HG02981 (cell line): ENCODE data around the gene TIGD1.

Source experiments
- ATAC-seq: cut with Tn5 transposase; IDR thresholded peaks from one replicate; pipeline ENCODE4 v1.9.1; 2021; ENCODE audit warnings: mild to moderate bottlenecking, moderate library complexity; ENCODE audit not compliant: unreplicated experiment

Gene TIGD1

DNA sequence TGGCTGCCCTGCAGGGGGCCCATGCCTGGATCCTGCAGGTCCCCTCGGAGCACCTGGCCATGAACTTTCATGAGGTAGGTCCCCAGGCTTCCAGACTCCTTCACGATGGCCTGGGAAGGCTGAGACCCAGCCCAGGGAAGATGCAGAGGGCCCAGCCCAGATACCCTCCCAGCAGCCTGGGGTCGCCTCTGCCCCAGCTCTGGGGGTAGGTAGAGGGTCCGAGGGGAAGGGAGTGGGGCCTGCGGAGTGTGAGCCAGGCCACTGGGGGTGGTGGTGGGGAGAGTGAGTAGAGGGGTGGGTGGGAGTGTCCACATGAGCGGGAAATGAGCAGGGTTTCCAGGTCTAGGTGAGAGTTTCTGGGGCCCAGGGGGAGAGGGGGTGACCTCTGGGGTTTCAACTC lies 25.6 kb downstream of the TIGD1 start:
- no peak for ATAC-seq

DNA sequence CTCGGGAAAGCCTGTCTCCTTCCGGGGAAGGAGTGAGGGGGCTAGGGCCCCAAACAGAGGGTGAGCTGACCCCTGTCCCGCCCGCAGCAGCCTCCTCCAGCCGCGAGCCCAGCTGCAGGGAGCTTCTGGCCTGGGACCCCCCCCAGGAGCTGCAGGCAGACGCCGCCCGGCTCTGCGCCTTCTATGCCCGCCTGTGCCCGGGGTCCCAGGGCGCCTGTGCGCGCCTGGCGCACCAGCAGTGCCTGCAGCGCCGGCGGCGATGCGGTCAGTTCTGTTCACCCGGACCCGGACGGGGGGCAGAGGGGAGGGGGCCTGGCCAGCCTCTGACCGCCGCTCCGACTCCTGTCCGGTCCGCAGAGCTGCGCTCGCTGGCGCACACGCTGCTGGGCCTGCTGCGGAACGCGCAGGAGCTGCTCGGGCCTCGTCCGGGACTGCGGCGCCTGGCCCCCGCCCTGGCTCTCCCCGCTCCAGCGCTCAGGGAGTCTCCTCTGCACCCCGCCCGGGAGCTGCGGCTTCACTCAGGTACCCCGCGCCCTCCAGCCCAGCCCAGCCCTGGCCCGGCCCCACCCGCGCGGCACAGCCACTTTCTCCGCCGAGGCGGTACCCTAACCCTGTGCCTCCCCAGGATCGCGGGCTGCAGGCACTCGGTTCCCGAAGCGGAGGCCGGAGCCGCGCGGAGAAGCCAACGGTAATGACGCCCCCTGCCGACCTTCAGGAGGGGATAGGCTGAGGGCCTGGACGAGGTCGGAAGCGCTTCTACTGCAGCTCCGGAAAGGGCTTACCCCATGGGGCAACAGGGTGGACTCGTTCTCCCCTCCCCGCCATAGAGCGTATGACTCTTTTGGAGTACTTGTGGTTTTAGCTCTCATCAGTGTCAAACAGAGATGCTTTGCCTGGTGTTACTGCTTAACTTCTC lies 26.4 kb downstream of the TIGD1 start:
- no peak for ATAC-seq

DNA sequence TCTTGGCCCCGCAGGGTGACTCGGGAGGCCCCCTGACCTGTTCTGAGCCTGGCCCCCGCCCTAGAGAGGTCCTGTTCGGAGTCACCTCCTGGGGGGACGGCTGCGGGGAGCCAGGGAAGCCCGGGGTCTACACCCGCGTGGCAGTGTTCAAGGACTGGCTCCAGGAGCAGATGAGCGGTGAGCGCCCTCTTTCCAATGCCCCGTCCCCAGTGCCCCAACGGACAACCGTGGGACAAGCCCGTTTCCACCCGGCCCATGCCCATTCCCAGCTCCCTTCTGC lies 27.0 kb downstream of the TIGD1 start:
- ATAC-seq: no peak

DNA sequence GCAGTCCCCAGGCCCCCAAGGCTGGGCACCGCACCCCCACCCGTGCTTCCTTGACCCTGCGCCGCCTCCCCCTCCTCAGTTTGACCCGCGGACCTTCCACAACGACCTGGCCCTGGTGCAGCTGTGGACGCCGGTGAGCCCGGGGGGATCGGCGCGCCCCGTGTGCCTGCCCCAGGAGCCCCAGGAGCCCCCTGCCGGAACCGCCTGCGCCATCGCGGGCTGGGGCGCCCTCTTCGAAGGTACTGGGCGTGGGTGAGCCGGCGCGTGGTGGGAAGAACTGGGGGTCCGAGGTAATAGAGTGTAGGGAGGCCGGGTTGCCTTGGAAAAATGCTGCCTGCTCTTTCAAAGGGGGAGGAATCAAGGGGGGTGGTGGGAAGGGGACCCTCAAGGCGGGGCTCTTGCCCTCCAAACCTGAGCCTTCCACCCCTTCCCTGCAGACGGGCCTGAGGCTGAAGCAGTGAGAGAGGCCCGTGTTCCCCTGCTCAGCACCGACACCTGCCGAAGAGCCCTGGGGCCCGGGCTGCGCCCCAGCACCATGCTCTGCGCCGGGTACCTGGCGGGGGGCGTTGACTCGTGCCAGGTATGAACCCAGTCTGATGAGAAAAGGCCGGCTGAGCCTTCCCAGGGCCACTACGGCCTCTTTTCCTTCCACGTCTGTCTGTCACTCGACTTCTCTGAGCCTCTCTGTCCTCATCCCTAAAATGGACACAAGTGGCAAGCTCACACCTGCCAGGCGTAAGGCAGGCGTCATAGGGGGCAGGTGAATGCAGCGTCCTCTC lies 27.5 kb downstream of the TIGD1 start:
- ATAC-seq: no peak

DNA sequence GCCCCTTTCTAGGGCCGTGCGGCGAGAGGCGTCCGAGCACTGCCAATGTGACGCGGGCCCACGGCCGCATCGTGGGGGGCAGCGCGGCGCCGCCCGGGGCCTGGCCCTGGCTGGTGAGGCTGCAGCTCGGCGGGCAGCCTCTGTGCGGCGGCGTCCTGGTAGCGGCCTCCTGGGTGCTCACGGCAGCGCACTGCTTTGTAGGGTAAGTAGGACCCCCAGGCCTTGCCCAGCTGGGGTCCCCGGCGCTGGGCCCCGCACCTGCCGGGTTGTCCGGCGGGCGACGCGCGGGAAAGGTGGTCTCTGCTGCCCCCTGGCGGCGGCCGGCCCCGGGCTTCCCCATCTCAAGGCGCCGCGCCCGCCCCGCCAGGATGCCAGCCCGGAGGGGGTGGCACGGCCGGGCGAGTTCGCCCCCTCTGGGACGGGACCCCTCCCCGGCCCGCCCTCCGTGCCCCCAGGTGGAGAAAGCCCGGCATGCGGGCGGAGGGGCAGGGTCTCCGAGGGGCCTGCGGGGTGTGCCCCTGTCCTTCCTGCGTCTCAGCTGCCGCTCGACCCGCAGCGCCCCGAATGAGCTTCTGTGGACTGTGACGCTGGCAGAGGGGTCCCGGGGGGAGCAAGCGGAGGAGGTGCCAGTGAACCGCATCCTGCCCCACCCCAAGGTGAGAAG lies 28.3 kb downstream of the TIGD1 start:
- no peak for ATAC-seq

DNA sequence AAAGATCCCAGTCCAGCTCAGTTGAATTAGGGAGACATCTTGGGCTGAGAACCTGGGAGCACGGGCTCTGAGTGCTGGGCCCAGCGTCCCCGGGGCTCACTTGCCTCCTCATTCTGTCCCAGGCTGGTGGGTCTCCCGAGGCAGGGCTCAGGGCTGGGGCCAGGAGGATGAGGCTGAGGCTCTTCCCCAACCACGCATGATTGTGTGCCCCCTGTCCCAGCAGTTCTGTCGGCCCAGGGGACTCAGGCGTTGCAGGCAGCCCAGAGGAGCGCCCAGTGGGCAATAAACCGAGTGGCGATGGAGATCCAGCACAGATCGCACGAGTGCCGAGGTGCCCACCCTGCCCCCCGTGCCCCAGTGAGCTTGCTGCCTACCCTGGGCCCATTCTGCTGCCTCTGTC lies 29.3 kb downstream of the TIGD1 start:
- ATAC-seq: no peak

DNA sequence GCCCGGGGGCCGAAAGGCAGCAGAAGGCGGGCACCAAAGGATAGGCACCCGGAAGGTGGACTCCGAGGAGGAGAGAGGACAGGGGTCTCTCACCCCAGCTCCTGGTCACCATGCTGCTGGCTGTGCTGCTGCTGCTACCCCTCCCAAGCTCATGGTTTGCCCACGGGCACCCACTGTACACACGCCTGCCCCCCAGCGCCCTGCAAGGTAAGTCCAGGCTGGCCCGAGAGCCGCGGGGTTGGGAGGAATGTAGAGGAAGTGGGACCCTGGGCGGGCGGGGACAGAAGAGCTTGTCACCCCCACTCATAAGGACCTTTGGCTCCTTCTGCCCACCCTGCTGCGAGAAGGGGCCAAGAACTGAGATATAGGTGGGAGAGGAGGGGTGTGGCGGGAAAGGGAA lies 29.9 kb downstream of the TIGD1 start:
- ATAC-seq: no peak

DNA sequence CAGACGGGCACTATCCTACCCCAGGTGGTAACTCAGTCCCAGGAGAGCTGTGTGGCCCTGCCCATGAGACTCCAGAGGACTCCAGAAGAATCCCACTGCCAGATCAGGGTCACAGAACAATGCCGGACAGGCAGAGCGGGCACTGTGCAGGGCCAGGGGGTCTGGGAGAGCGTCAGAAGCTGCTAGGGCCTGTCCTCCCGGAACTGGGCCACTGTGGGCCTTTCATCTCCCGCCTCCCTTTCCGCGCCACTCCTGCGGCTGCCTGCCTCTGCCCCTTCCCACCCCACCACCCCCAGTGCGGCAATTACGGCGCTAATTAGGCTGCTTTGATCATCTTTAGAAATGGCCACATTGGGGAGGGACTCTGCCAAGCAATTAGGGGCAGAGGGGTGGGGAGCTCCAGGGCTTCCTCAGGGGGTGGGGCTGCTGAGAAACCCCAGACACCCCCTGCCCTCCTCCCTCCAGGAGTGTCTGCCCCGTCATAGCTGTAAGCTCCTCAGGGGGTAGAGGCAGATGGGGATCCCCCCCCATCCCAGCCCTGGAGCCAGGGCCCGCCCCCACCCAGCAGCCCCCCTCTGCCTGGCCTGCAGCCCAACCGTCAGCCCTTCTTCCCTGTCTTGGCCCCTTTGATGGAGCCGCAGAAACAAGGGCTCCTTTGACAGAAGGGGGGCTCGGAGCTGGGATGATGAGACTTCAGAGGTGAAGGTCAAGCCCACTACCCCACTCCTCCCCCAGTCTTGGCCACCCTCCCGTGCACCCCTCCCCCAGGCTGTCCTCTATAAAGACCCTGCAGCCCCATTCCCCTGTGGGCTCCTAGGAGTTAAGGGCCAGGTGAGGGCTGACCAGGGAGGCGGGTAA lies 30.5 kb downstream of the TIGD1 start, which contains the start of gene PRSS56:
PRSS56 (plus strand) TSS at position 808 of the 858 bp plus-strand sequence. CDS start 211 bp downstream, outside the sequence.
- ATAC-seq: no peak

DNA sequence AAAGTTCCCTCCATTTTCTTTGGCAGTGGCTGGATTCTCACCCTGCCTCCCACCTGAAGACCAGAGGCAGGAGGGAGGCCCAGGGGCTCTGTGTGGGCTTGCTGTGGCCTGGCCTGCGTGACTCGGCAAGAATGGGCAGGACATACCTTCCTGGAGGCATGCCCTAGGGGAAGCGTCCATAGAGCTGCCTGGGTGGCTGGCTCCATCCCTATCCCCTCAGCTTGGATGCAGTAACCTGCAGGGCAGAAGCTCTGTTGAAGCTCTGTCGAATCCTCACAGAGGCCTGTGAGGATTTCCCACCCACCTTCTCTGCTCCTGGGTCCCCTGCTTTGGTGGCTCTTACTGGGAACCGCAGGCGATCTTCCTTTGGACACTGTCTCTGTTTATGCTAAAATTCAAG lies 31.5 kb downstream of the TIGD1 start:
- no peak for ATAC-seq

DNA sequence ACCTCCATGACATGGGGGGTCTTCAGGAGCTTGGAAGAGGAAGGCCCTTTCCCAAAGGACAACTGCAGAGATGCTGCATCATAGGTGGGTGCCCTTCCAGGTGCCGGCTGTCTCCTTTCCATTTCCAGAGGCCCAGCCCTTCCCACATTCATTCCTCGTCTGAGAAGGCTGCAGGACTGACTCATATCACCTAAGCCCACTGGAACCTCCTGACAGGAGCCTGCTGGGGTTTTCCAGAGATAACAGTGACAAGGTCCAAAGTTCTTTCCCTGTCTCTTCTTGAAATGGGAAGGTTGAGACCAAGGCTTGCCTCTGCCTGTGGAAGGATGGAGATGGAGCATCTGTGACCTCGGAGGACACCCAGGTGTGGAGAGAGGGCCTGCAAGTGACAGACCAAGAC lies 33.8 kb downstream of the TIGD1 start:
- no peak for ATAC-seq

DNA sequence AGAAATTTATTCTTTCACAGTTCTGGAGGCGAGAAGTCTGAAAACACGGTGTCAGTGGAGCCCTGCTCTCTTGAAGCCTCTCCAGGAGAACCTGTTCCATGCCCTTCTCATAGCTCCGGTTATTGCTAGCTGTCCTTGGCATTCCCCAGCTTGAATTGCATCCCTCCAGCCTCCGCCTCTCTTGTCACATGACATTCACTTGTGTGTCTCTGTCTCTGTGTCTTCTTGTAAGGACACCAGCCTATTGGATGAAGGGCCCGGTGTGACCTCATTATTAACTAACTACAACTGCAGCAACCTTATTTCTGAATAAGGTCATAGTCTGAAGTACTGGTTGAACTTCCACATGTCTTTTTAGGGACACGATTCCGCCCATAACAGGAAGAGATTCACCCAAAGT lies 34.7 kb downstream of the TIGD1 start:
- ATAC-seq: no peak

DNA sequence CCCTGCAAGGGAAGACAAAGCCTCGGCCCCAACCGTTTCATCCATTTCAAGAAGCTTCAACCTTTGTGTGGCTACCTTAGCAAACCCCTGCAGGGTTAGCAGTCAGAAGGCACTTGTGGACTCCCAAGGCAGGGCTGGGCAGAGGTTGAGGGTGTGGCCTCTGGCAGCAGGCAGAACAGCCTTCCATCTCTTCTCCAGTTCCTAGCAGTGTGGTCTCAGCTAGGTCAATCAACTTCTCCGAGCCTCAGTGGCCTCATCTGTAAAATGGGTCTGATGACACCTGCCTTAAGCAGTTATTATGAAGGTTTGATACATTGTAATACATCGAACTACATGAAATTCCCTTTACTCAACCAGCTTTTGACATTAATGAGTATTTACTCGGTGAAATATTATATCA lies 37.0 kb downstream of the TIGD1 start:
- ATAC-seq: no peak

DNA sequence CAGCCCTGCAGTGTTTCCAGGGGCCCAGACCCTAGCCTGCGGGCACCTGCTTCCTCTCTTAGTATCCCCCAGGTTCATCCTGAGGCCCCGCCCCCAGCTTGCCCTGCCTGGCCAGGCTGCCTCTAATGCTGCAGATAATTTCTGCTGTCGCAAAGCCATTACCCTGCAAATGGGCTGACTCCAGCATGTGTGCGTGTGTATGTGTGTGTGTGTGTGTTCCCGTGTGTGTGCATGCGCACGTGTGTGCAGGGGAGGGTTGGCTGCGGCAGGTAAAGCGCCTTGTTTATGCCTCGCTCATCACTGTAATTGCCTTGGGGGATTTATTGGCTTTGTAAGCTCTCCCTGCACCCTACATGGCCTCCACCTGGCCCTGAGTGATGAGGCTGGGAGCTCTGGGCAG lies 37.8 kb downstream of the TIGD1 start:
- ATAC-seq: no peak

DNA sequence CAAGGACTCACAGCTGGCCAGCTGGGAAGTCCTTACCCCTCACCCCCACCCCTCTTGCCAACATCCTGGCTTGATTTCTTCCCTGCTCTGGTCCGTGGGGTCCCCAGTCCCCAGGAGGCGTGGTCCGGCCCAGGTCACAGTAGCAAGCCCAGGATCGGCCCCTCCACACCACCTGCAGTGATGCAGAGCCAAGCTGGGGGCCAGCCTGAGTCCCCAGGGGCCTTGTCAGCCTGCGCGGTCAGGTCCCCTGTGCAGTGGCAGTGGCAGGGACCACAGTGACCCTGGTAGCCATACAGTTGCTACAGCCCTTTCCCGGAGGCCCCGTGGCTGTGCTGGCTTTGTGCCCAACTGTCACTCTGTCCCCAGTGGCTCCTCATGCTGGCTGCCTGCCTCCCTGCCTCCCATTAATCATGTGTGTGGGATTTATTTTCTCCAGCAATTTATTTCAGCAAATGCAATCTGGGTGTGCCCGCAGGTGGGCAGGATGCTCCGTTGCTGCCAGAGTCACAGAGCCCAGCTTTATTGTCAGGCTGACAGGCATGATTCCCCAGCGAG lies 38.9 kb downstream of the TIGD1 start:
- ATAC-seq: no peak

DNA sequence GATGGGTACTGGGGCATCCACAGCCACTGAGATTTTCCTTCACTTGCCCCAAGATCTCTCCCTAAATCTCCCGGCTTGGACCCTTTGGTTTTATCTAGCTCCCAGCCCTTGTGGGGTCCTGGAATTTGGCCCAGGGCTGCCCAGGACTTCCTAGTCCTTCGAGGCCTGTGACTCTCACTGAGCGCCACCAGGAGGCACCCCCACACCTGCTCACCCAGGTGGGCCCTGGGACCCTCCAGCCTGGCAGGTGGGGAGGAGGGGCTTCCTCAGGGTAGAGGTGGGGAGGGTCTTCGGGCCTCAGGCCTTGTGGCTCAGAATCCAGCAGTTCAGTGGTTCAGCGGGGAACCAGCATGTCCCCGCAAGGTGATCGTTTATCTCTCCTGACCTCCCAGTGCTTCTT lies 42.1 kb downstream of the TIGD1 start:
- ATAC-seq: no peak

DNA sequence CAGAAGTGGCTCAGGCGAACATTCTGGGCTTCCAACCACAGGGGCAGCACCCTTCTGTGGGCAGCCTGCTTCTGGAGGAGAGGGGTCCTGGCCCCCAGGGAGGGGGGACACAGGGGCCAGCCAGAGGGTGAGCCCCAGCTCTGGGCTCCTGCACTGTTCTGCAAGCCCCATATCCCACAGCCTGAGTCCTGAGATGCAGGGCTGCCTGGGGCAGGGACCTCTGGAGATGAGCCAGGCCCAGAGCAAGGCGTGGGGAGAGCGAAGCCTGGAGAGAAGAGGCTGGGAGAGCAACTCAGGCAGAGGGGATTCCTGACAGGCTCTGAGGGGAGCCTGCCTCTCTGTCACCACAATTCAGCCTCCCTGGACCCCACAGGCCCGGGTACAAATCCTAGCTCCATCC lies 43.6 kb downstream of the TIGD1 start:
- no peak for ATAC-seq

DNA sequence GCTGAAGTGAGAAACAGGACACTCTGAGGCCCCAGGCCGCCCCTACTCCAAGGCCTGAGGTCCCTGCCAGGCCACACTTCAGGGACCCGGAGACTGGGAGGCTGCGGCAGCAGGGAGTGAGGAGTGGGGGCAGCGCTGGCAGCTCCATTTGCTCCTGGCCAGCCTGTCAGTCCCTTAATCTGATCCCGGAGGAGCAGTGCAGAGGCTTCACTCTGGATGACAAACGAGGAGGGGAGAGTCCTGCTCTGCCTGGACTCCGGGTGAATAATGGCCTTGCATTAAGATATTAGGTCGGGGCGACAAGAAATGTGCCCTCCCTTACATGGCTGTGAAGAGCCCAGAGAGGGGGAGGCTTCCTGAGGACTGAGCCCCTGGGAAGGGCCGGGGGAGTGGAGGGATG lies 44.5 kb downstream of the TIGD1 start:
- no peak for ATAC-seq

DNA sequence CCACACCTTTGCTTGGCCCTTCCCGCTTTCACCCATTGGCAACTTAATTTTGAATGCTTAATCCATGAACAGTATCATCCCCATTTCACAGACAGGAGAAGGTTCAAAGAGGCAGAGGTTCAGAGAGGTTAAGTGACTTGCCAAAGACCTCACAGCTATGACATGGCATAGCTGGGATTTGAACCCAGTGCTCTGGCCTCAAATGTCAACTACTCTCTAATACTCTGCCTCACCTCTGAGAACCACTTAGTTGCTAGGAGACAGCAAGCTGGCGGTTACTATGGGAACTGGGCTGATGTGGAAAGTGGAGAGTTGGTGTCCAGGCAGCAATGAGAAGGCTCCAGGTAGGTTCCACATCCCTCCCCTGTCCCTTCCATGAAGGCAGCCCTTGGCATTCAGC lies 45.9 kb downstream of the TIGD1 start:
- ATAC-seq: no peak

DNA sequence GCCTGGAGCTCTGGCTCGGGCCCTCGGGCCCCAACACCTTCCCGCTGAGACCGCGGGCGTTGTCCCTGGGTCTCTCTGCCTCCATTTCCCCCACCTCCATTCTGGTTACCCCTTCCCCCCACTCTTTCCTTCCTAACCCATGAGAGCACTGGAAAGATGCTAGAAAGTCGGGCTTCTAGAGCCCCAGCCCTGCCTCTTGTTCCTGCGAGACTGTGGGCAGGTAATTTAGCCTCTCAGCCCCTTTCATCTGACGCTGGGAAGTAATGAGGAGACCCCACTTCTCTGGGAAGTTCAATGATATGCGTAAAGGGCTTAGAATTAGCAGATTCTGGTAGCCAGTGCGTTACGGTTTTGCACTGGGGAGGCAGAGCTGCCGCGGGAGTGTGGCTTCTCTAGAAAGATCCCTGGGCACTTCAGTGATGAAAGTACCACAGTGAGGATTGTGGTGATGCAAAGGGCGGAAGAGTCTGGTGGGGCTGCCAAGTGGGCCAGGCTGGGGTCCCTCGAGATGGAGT lies 46.5 kb downstream of the TIGD1 start:
- no peak for ATAC-seq
